ENCODE data around the gene MRPL23. TPM values are rescaled to one million over a fixed set of nuclear protein-coding genes. Genes with fewer than 3 reads are reported as not detected.

Gene MRPL23
- total and polyA plus RNA-seq, 2 of the 8 experiments (the other 6 are each of a cell fraction or from before 2014, with no cell fraction given) = 86.4 to 244 TPM

- no peak for TF ChIP-seq CHD7 (IDR thresholded peaks at IDR 0.05; ENCODE audit: insufficient replicate concordance, low read length)
- no peak for TF ChIP-seq CEBPB (IDR thresholded peaks at IDR 0.05; ENCODE audit: low read depth, low read length)
- no peak for TF ChIP-seq PHF8 (conservative IDR thresholded peaks at IDR 0.05; ENCODE audit: low read depth, low read length)
- TF ChIP-seq POLR2A (IDR thresholded peaks at IDR 0.05; ENCODE audit: control extremely low read depth in 1 of 2, low read depth in 2 of 2, low read length in 2 of 2) = no peak
- no peak for TF ChIP-seq SIRT6 (IDR thresholded peaks at IDR 0.05; ENCODE audit: low read length)
Observed at GRCh38 chr11:1952806-1953482, 5.8 kb downstream of the MRPL23 start (continued).

Data from H1 (cell line).